GM18870 (cell line): ENCODE data around the gene NPAS3.

ENCODE experiments used
- ATAC-seq: cut with Tn5 transposase; IDR thresholded peaks from one replicate; pipeline ENCODE4 v1.9.1; 2021; ENCODE audit warnings: moderate library complexity; ENCODE audit not compliant: unreplicated experiment

The NPAS3 gene

GRCh38 chr14:32940066-32940651 is 1.5 kb downstream of the NPAS3 start:
- ATAC-seq: no peak

- no peak for ATAC-seq
Measured at GRCh38 chr14:32940711-32941667, 2.3 kb downstream of the NPAS3 start.

- no peak for ATAC-seq
Measured at GRCh38 chr14:32941668-32942065, 3.0 kb downstream of the NPAS3 start.

DNA sequence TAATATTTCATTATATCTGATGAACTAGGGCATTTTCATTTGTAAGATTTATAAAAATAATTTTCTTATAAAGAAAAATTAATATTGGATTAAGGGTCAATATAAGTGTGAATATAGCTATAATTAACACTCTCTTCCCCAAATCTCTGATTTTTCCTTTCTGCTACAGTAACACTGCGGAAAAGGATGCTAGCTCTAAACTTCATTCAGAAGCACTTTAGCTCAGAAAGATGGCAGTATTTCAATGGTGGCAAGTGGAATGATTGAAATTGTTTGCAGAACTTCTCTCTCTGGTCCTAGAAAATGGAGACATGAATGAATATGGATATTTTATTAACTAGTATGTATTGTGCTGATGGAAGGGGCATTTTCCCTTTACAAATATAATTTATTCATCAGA is 8.4 kb downstream of the NPAS3 start:
- no peak for ATAC-seq

GRCh38 chr14:32947792-32948191 is 9.1 kb downstream of the NPAS3 start:
- ATAC-seq: no peak

GRCh38 chr14:32950584-32950983 is 11.9 kb downstream of the NPAS3 start:
- ATAC-seq: no peak

DNA sequence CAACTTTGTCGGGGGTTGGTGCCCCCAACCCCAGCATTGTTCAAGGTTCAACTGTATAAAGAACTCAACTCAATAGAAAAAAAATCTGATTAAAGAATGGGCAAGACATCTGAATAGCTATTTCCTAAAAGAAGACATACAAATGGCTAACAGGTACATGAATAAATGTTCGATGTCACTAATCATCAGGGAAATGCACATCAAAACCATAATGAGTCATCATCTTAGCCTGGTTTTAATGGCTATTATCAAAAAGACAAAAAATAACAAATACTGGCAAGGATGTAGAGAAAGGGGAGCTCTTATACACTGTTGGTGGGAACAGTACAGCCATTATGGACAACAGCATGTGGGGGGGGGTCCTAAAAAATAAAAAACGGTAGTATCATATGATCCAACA is 28.7 kb downstream of the NPAS3 start:
- no peak for ATAC-seq

DNA sequence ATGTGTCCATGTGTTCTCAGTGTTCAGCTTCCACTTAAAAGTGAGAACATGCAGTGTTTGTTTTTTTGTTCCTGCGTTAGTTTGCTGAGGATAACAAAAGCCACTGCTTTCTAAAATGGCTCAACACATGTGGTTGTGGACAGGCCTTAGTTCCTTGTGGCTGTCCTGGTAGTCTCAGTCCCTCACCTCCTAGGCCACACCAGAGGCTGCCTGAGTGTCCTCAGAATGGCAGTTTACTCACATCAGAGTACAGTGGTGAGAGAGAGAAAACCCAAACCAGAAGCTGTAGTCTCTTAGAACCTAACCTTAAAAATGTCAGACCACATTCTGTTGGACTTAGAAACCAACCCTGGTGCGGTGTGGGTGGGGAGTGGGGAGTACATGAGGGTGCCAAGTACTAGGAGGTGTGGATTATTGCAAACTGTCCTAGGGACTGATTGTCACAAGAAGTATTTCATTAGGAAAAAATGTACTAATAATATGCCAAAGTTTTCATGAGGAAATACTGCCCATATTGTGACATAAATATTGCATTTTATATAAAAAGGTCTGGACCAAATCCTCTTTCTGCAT is 30.4 kb downstream of the NPAS3 start:
- no peak for ATAC-seq

DNA sequence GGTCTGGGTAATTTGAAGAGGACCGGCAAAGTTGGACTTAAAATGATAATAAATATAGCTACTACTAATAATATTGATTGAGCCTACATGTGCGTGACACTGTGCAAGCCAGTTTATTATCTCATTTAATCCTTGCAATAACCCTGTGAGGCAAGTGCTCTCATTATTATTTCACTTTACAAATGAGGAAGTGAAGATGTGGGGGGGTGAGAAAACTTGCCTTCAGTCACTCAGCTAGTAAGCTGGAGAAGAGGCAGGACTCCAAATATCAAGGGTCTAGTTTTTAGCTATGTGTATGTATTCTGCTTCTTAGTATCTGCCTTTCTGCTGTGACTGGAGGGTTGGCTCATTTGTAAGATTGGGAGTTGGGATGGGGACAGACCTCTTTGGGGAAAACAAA is 39.2 kb downstream of the NPAS3 start:
- no peak for ATAC-seq

DNA sequence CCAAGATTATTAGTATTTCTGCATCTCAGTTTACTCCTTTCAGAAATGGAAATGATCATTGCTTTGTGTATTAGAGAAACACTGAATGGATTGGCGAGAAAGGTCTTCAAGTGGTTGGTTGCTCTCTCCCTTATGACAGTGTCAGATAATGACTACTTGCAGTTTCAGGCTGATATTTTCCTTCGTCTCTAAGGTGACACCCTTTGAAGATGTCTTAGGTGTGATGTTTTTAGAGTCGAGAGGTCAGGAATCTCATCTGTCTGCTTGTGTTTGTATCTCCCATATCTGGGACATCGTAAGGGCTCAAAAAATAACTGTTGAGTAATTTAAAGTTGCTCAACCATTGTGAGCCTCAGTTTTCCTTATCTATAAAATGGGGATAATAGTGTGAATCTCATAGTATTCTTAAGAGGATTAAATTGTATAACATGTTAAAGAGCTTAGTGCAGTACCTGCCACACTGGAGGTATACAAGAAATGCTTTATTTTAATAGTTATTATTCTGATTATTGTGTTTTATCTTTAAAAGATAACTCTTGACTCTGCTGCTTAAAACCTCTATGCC is 40.1 kb downstream of the NPAS3 start:
- no peak for ATAC-seq

DNA sequence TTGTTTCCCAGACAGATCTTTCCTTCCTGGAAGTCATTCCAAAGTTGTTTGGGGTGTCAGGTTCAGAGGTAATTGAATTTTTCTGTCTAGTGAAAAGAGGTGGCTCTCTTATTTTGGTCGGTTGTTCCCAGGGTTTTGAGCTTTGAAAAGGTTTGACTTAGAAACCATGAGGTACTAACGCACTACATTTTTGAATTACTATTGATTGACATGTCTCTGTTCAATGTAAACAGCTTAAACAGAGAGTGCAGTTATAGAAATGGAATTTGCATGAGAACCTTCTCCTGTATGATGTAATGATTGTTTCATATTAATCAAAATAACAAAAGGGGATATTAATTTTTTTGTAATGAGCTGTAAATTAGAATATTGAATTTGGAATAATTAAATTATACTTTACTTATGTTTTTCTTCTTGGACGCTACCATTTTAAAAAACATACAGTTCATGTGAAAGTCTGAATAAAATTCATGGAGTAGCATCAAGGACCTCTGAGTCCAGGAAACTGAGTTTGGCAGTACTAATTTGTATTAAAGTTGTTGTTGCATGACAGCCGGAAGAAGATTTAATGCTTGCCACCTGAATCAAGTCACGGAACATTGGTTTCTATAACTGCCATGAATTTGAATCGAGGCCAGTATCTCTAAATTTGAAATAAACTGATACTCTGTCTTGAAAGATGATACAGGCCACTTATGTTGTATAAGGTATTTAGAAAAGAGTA is 41.7 kb downstream of the NPAS3 start:
- no peak for ATAC-seq

- ATAC-seq: no peak
Measured at GRCh38 chr14:32980902-32981501, 42.3 kb downstream of the NPAS3 start.

GRCh38 chr14:32984241-32984930 is 45.7 kb downstream of the NPAS3 start:
- no peak for ATAC-seq

GRCh38 chr14:32985866-32986265 is 47.2 kb downstream of the NPAS3 start:
- ATAC-seq: no peak

- ATAC-seq: no peak
Measured at GRCh38 chr14:32986791-32987540, 48.3 kb downstream of the NPAS3 start.

DNA sequence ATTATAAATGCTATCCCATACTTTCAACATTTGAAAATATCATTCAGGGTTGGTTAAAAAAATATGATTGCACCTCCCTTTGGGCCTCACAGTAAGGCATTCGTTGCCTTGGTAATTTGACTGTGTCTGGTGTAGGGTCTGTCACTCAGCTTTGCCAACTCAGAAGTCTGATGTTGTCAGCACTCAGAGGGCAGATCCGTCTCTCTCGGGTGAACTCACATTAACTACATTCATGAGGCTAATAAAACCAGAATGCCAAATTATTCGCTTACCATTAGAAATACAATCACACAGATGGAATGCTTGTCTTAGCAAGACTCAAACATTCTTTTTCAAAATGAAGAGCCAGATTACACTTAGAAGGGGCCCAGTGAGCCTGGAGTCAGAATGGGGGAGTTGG is 53.0 kb downstream of the NPAS3 start:
- ATAC-seq: no peak

DNA sequence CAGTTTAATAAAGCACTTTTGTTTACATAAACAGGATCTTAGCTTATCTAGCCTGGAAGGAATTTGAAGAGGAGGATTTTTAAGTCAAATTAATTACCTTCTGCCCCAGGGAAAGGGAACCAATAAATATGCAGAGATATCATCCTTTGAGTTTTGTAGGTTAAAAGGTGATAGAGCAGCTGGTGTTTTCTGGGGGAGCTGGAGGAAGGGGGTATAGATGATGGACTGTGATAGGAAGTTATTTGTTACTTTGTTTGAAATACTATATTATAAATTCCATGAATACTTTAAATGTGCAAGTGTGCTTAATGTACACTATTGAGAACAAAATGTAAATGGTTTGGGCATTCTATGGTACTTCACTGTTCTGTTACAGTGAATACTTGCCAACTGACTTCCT is 55.2 kb downstream of the NPAS3 start:
- no peak for ATAC-seq

DNA sequence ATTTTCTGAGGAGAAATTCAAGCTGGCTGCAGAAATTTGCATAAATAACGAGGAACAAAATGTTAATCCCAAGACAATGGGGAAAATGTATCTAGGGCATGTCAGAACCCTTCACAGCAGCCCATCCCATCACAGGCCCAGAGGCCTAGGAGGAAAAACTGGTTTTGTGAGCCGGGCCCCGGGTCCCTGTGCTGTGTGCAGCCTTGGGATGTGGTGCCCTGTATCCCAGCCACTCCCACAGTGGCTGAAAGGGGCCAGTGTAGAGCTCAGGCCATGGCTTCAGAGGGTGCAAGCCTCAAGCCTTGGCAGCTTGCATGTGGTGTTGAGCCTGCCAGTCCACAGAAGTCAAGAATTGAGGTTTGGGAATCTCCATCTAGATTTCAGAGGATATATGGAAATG is 57.7 kb downstream of the NPAS3 start:
- ATAC-seq: no peak

DNA sequence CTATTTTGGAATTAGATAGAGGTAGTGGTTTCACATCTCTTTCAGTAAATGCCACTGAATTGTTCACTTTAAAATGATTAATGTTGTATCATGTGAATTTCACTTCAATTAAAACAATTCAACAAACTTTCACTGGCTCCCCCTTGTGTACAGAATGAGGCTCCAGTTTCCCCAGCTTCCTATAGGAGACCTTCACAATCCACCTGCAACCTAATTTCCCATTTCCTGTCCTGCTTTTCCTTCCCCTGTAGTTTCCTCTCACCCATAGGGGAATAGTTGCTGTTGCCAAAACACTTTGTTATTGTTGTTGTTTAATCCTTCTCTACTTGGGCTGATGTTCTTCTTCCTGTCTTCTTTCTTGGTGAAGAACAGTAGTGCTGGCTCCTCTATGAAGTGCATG is 59.8 kb downstream of the NPAS3 start:
- no peak for ATAC-seq
